SK-N-MC (cell line): ENCODE results near the gene OGFOD3.
"Not testable (repeated sequence)": the region's sequence is repeated elsewhere in the genome, so short reads cannot be mapped to it uniquely, and the experiment has no call there.

ENCODE experiments used
- EZH2 ChIP-seq: fragments of 200-600 bp; sonication (generic); IDR thresholded peaks from one replicate; pipeline ENCODE4 v1.6.1; 2017; ENCODE audit warnings: antibody characterized with exemption
- FOXP2 ChIP-seq: optimal IDR thresholded peaks from 2 replicates; pipeline ENCODE3; 2011; ENCODE audit warnings: mild to moderate bottlenecking, moderate library complexity; ENCODE audit not compliant: insufficient read depth; ENCODE audit errors: extremely low read length, control extremely low read depth
- POLR2AphosphoS5 ChIP-seq: IDR thresholded peaks from 2 replicates; pipeline ENCODE4 v1.6.1; 2012; ENCODE audit warnings: mild to moderate bottlenecking, low read depth, low read length, borderline replicate concordance

GRCh38 chr17:82453151-82453550, 34.8 kb upstream of the OGFOD3 start:
- TF ChIP-seq EZH2, POLR2AphosphoS5, FOXP2: not testable (repeated sequence)
